OCI-LY7 (cell line): ENCODE data around the gene OPCML. TPM values are rescaled to one million over a fixed set of nuclear protein-coding genes. Genes with fewer than 3 reads are reported as not detected.

Source experiments
- BruUV-seq: library from RNA; stranded (reverse); fragments of 400-500 nt; replicated peaks from 2 replicates; lab custom pipeline; 2021; lab: Mats Ljungman, UMichigan
- CTCF ChIA-PET: fragments of 300-600 bp; sonication (Branson Sonifier 250); formaldehyde crosslinking; loops from one replicate; lab custom pipeline; 2022; ENCODE audit warnings: antibody characterized with exemption; ENCODE audit not compliant: unreplicated experiment; lab: Charles Lee
- POLR2A ChIA-PET: fragments of 300-600 bp; sonication (Branson Sonifier 250); formaldehyde crosslinking; loops from one replicate; lab custom pipeline; 2022; ENCODE audit warnings: antibody characterized with exemption; lab: Charles Lee
- DNase-seq: peaks from one replicate; pipeline ENCODE4 v3.0.0-alpha.2; 2015; ENCODE audit warnings: low spot score
- H2AFZ ChIP-seq: fragments of 200-600 bp; sonication (generic), shearing (Covaris generic); 2 replicates; pipeline ENCODE4 v1.6.1; 2014; ENCODE audit warnings: mild to moderate bottlenecking, antibody characterized with exemption, low read length, moderate library complexity
- H3K27ac ChIP-seq: fragments of 200-600 bp; sonication (generic); 2 replicates; pipeline ENCODE4 v1.5.1; 2014; ENCODE audit warnings: mixed run types, low read depth, mild to moderate bottlenecking, moderate library complexity, low read length, inconsistent platforms; ENCODE audit not compliant: poor library complexity, severe bottlenecking
- H3K36me3 ChIP-seq: fragments of 200-600 bp; sonication (generic); 2 replicates; pipeline ENCODE4 v1.6.1; 2014; ENCODE audit warnings: mild to moderate bottlenecking, antibody characterized with exemption, low read length, moderate library complexity, mixed read lengths; ENCODE audit not compliant: insufficient read depth
- H3K4me1 ChIP-seq: fragments of 200-600 bp; sonication (generic); 2 replicates; pipeline ENCODE4 v1.5.1; 2014; ENCODE audit warnings: mild to moderate bottlenecking, low read length; ENCODE audit not compliant: insufficient read depth, poor library complexity, severe bottlenecking
- H3K4me2 ChIP-seq: fragments of 200-600 bp; sonication (generic); 2 replicates; pipeline ENCODE4 v1.6.1; 2014; ENCODE audit warnings: mild to moderate bottlenecking, low read length
- H3K4me3 ChIP-seq: fragments of 200-600 bp; sonication (generic); 2 replicates; pipeline ENCODE4 v1.5.1; 2014; ENCODE audit warnings: mild to moderate bottlenecking, low read depth, low read length; ENCODE audit not compliant: poor library complexity, severe bottlenecking
- H3K79me2 ChIP-seq: fragments of 200-600 bp; sonication (generic); 2 replicates; pipeline ENCODE4 v1.6.1; 2016; ENCODE audit warnings: low read depth, mild to moderate bottlenecking, low read length, moderate library complexity, mixed read lengths; ENCODE audit not compliant: insufficient read depth
- H3K9me2 ChIP-seq: fragments of 200-600 bp; sonication (generic); 2 replicates; pipeline ENCODE4 v1.6.1; 2016; ENCODE audit warnings: mild to moderate bottlenecking, low read length, mixed read lengths; ENCODE audit not compliant: insufficient read depth
- H3K9me3 ChIP-seq: fragments of 200-600 bp; sonication (generic); 2 replicates; pipeline ENCODE4 v1.6.1; 2014; ENCODE audit warnings: mild to moderate bottlenecking, mixed run types, low read length, mixed read lengths
- H4K20me1 ChIP-seq: fragments of 200-600 bp; sonication (generic); 2 replicates; pipeline ENCODE4 v1.6.1; 2014; ENCODE audit warnings: mild to moderate bottlenecking, antibody characterized with exemption, low read length, moderate library complexity, mixed read lengths; ENCODE audit not compliant: insufficient read depth
- EZH2phosphoT487 ChIP-seq: fragments of 200-600 bp; sonication (generic); IDR thresholded peaks from 2 replicates; pipeline ENCODE4 v1.6.1; 2018; ENCODE audit warnings: low read depth, borderline replicate concordance, mild to moderate bottlenecking, mixed run types, antibody characterized with exemption, low read length, moderate library complexity, mixed read lengths
- intact Hi-C: fragments of 100-400 bp; cut with micrococcal nuclease; formaldehyde crosslinking; loops from one replicate; pipeline ENCODE4 v1.10.0; 2022; ENCODE audit not compliant: unreplicated experiment
- total RNA-seq, 2 experiments: library from RNA; depleted of rRNA in 1 of 2; stranded (reverse); fragments of >200 nt in 1 of 2; shearing (Covaris generic) in 1 of 2; gene quantifications; 2 replicates each; pipeline ENCODE4 v1.2.3, GENCODE V29; 2014 to 2022
- TF ChIP-seq, protein P1 (sequence below): fragments of 200-600 bp; sonication (generic); conservative IDR thresholded peaks from 2 replicates; pipeline ENCODE4 v1.5.1; 2014; ENCODE audit warnings: mild to moderate bottlenecking, antibody characterized with exemption, low read length, moderate library complexity, mixed read lengths

Gene OPCML
- total RNA-seq, 2 experiments from 2014 or later, result not detected

DNA sequence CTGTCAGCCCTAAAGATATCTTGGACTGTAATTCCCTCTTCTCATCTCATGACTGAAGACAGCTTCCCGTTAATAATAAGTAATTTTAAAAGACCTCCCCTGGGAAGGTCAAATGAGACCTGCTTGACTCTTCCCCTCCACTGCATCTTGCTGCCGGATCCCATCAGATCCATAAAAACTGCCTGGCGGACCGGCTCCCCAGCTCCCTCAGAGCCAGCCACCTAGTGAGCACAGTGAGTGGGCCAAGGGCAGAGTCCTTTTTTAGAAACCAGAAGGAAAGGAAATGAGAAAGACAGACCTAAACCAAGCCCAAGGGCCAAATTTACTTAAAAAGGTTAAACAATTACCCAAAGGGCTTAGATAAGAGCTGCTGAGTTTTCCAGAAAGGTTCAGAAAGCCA, 595.3 kb downstream of the OPCML start:
- Histone ChIP-seq H2AFZ (no peak overlapping the region), H3K36me3 (no peaks in the 10 kb centered on the region), H3K27ac (no peak overlapping the region), H3K79me2 (no peaks in the 10 kb centered on the region), H3K9me2 (no peaks in the 10 kb centered on the region), H3K4me3 (no peak overlapping the region), H4K20me1 (no peaks in the 10 kb centered on the region), H3K4me1 (no peaks in the 10 kb centered on the region), H3K4me2 (no peak overlapping the region), H3K9me3 (no peaks in the 10 kb centered on the region)
- intact Hi-C loops, result no loop called here
- no peak for TF ChIP-seq EZH2phosphoT487
- TF ChIP-seq, protein P1, sequence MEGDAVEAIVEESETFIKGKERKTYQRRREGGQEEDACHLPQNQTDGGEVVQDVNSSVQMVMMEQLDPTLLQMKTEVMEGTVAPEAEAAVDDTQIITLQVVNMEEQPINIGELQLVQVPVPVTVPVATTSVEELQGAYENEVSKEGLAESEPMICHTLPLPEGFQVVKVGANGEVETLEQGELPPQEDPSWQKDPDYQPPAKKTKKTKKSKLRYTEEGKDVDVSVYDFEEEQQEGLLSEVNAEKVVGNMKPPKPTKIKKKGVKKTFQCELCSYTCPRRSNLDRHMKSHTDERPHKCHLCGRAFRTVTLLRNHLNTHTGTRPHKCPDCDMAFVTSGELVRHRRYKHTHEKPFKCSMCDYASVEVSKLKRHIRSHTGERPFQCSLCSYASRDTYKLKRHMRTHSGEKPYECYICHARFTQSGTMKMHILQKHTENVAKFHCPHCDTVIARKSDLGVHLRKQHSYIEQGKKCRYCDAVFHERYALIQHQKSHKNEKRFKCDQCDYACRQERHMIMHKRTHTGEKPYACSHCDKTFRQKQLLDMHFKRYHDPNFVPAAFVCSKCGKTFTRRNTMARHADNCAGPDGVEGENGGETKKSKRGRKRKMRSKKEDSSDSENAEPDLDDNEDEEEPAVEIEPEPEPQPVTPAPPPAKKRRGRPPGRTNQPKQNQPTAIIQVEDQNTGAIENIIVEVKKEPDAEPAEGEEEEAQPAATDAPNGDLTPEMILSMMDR, result no peak
- no peak for DNase-seq
- POLR2A ChIA-PET, result no interaction called here
- CTCF ChIA-PET, result no interaction called here
- BruUV-seq, result no TSS peak

DNA sequence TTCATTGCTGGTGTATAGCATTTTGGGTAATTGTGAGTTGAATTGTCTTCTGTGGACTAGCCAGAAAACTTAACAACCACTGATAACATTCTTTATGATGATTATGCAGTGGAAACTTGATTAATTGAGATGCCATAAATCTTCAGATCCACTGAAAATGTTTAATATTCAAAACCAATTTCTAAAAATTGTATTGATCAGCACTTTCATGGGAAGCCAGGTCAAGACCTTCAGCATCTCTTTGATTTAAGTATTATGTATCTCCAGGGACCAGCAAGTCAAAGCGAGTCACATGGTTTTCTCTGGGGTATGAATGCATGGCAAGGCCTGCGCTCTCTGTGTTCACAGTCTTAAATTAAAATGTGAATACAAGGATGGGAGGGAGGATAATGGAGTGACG, 596.9 kb downstream of the OPCML start:
- ChIA-PET CTCF (no interaction called here), POLR2A (no interaction called here)
- intact Hi-C loops, result no loop called here
- Histone ChIP-seq H3K27ac (no peak overlapping the region), H3K4me1 (no peaks in the 10 kb centered on the region), H4K20me1 (no peaks in the 10 kb centered on the region), H3K4me2 (no peak overlapping the region), H2AFZ (no peak overlapping the region), H3K9me2 (no peaks in the 10 kb centered on the region), H3K36me3 (no peaks in the 10 kb centered on the region), H3K9me3 (no peaks in the 10 kb centered on the region), H3K79me2 (no peaks in the 10 kb centered on the region), H3K4me3 (no peak overlapping the region)
- BruUV-seq, result no TSS peak
- TF ChIP-seq EZH2phosphoT487, result no peak
- TF ChIP-seq, protein P1, result no peak
- no peak for DNase-seq

DNA sequence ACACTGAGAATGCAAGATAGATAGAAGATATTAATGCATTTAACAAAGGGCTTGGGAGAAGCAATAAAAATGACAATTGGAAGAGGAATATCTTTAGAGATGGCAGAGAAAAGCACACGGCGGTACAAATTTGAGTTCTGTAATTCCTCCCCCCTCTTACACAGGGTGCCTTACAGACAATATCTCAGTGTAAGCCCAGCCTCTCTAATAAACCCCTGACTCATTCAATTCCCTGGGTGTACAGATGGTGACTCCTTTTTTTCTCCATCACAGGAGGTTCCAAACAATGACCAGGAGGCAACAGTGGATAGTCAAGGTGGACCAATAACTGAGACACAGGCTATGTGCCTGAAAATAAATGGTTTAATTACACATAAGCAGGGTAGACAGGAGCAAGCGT, 598.6 kb downstream of the OPCML start:
- Histone ChIP-seq H3K27ac (no peak overlapping the region), H3K9me2 (no peaks in the 10 kb centered on the region), H3K79me2 (no peaks in the 10 kb centered on the region), H2AFZ (no peak overlapping the region), H3K9me3 (no peaks in the 10 kb centered on the region), H3K4me3 (no peak overlapping the region), H3K36me3 (no peaks in the 10 kb centered on the region), H3K4me1 (no peaks in the 10 kb centered on the region), H3K4me2 (no peak overlapping the region), H4K20me1 (no peaks in the 10 kb centered on the region)
- POLR2A ChIA-PET, result no interaction called here
- TF ChIP-seq, protein P1, result no peak
- TF ChIP-seq EZH2phosphoT487, result no peak
- CTCF ChIA-PET, result no interaction called here
- no peak for DNase-seq
- intact Hi-C loops, result no loop called here
- BruUV-seq, result no TSS peak
